ENCODE measurements around the gene RBM23.
"Not testable (repeated sequence)": the region's sequence is repeated elsewhere in the genome, so short reads cannot be mapped to it uniquely, and the experiment has no call there.

Gene RBM23

DNA sequence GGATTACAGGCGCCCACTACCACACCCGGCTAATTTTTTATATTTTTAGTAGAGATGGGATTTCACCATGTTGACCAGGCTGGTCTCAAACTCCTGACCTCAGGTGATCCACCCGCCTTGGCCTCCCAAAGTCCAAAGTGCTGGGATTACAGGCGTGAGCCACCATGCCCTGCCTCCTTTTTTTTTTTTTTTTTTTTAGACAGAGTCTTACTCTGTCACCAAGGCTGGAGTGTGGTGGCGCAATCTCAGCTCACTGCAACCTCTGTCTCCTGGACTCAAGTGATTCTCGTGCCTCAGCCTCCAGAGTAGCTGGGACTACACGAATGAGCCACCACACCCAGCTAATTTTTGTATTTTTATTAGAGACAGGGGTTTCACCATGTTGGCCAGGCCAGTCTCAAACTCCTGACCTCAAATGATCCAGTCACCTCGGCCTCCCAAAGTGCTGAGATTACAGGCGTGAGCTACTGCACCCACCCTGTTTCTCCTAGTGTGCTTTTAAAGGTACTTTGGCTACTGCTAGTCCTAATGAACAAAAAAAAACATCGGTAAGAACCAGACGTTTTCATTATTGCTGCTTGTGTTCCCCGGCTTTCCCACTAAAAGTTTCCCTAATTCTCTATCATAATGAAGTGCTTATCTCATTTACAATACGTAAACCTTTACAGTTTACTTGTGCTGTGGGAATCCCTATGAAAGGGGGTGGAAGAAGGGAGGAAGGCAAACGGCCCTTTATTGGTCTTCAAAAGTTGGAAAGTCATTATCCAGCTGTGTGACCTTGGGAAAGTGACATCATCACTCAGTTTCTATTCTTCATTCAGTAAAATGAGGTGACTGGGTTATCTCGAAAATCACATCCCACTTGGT, 47.2 kb upstream of the RBM23 start:
- H3K9me3 ChIP-seq (ENCODE audit: control insufficient read depth, insufficient read depth, low read depth, low read length); H3K4me3 ChIP-seq (ENCODE audit: low read depth, low read length); H3K4me1 ChIP-seq (ENCODE audit: control insufficient read depth, insufficient read depth, low read length); H3K27ac ChIP-seq (ENCODE audit: extremely low read depth, low read depth, low read length); H3K36me3 ChIP-seq (ENCODE audit: control insufficient read depth in 2 of 2, insufficient read depth in 1 of 2, low read length in 2 of 2): not testable (repeated sequence)
- TF ChIP-seq WT1 (tag by site-specific recombination; IDR thresholded peaks at IDR 0.05) = 0 out of 2 replicates have a peak, but pooled peaks have one; percentile 29
- peak; percentile 85 for TF ChIP-seq PRDM10 (tag by site-specific recombination; IDR thresholded peaks at IDR 0.05)
- peak; percentile 55 for TF ChIP-seq ZNF398 (tag by site-specific recombination; IDR thresholded peaks at IDR 0.05)
- 0 out of 2 replicates have a peak, but pooled peaks have one; percentile 23 for TF ChIP-seq TRIM28 (IDR thresholded peaks at IDR 0.05; ENCODE audit: borderline replicate concordance, low read length)
- TF ChIP-seq ZEB2 (tag by site-specific recombination; IDR thresholded peaks at IDR 0.05) = 0 out of 2 replicates have a peak, but pooled peaks have one; percentile 34
- peak; percentile 43; the same call in 1 of the 2 replicates for TF ChIP-seq ZNF366 (tag by site-specific recombination; conservative IDR thresholded peaks at IDR 0.05)
- TF ChIP-seq PRDM6 (tag by site-specific recombination; IDR thresholded peaks at IDR 0.05) = peak; percentile 27; the same call in 1 of the 2 replicates
- TF ChIP-seq, protein P1, sequence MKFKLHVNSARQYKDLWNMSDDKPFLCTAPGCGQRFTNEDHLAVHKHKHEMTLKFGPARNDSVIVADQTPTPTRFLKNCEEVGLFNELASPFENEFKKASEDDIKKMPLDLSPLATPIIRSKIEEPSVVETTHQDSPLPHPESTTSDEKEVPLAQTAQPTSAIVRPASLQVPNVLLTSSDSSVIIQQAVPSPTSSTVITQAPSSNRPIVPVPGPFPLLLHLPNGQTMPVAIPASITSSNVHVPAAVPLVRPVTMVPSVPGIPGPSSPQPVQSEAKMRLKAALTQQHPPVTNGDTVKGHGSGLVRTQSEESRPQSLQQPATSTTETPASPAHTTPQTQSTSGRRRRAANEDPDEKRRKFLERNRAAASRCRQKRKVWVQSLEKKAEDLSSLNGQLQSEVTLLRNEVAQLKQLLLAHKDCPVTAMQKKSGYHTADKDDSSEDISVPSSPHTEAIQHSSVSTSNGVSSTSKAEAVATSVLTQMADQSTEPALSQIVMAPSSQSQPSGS (tag by site-specific recombination; IDR thresholded peaks at IDR 0.05; ENCODE audit: low read depth) = peak; percentile 90
- 0 out of 2 replicates have a peak, but pooled peaks have one; percentile 52 for TF ChIP-seq ZNF24 (tag by site-specific recombination; IDR thresholded peaks at IDR 0.05)
- peak; percentile 33; the same call in 1 of the 2 replicates for TF ChIP-seq ZBTB21 (tag by site-specific recombination; IDR thresholded peaks at IDR 0.05)
- peak; percentile 61 for TF ChIP-seq ZNF629 (tag by site-specific recombination; IDR thresholded peaks at IDR 0.05)
- ChIA-PET CTCF (interaction anchor here (0.6 kb wide), 1 partner anchor 142 kb away, joined by 5 read pairs; no protein-coding TSS in a partner anchor), POLR2A (interaction anchor here (0.6 to 3.3 kb wide), 5 partner anchors 10 to 330 kb away, joined by 4 to 17 read pairs (median 6); partner anchors contain the start of genes AJUBA and HAUS4)

- Histone ChIP-seq H3K36me3 (ENCODE audit: control insufficient read depth in 2 of 2, insufficient read depth in 1 of 2, low read length in 2 of 2) (no peaks in the 10 kb centered on the region), H3K9me3 (ENCODE audit: control insufficient read depth, insufficient read depth, low read depth, low read length) (no peaks in the 10 kb centered on the region), H3K4me1 (ENCODE audit: control insufficient read depth, insufficient read depth, low read length) (peaks cover 5% of the 10 kb centered on the region; the same call in 1 of the 2 replicates), H3K27ac (ENCODE audit: extremely low read depth, low read depth, low read length) (no peak overlapping the region), H3K4me3 (ENCODE audit: low read depth, low read length) (no peak overlapping the region)
- ChIA-PET POLR2A (interaction anchor here (2.6 kb wide), 1 partner anchor 20 kb away, joined by 12 read pairs; the partner anchor contains the start of gene AJUBA), CTCF (interaction anchor here (0.6 to 6.5 kb wide), 7 partner anchors 8 to 34 kb away, joined by 3 to 43 read pairs (median 4); no protein-coding TSS in a partner anchor)
- no peak for TF ChIP-seq ZNF626 (tag by site-specific recombination; IDR thresholded peaks at IDR 0.05)
- TF ChIP-seq, protein P2, sequence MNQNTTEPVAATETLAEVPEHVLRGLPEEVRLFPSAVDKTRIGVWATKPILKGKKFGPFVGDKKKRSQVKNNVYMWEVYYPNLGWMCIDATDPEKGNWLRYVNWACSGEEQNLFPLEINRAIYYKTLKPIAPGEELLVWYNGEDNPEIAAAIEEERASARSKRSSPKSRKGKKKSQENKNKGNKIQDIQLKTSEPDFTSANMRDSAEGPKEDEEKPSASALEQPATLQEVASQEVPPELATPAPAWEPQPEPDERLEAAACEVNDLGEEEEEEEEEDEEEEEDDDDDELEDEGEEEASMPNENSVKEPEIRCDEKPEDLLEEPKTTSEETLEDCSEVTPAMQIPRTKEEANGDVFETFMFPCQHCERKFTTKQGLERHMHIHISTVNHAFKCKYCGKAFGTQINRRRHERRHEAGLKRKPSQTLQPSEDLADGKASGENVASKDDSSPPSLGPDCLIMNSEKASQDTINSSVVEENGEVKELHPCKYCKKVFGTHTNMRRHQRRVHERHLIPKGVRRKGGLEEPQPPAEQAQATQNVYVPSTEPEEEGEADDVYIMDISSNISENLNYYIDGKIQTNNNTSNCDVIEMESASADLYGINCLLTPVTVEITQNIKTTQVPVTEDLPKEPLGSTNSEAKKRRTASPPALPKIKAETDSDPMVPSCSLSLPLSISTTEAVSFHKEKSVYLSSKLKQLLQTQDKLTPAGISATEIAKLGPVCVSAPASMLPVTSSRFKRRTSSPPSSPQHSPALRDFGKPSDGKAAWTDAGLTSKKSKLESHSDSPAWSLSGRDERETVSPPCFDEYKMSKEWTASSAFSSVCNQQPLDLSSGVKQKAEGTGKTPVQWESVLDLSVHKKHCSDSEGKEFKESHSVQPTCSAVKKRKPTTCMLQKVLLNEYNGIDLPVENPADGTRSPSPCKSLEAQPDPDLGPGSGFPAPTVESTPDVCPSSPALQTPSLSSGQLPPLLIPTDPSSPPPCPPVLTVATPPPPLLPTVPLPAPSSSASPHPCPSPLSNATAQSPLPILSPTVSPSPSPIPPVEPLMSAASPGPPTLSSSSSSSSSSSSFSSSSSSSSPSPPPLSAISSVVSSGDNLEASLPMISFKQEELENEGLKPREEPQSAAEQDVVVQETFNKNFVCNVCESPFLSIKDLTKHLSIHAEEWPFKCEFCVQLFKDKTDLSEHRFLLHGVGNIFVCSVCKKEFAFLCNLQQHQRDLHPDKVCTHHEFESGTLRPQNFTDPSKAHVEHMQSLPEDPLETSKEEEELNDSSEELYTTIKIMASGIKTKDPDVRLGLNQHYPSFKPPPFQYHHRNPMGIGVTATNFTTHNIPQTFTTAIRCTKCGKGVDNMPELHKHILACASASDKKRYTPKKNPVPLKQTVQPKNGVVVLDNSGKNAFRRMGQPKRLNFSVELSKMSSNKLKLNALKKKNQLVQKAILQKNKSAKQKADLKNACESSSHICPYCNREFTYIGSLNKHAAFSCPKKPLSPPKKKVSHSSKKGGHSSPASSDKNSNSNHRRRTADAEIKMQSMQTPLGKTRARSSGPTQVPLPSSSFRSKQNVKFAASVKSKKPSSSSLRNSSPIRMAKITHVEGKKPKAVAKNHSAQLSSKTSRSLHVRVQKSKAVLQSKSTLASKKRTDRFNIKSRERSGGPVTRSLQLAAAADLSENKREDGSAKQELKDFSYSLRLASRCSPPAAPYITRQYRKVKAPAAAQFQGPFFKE (tag by site-specific recombination; IDR thresholded peaks at IDR 0.05; ENCODE audit: borderline replicate concordance) = no peak
Observed at GRCh38 chr14:22962061-22962676, 43.2 kb upstream of the RBM23 start.
